CD14-positive monocyte (primary cell): ENCODE measurements around the gene MACROD2. TPM values are rescaled to one million over a fixed set of nuclear protein-coding genes. Genes with fewer than 3 reads are reported as not detected.

Source experiments
- DNase-seq, 3 donors: peaks; one replicate each; pipeline ENCODE4 v3.0.0-alpha.2; 2011 to 2022
- H2AFZ ChIP-seq: 2 replicates; pipeline ENCODE4 v1.6.0; 2012; ENCODE audit warnings: mild to moderate bottlenecking, low read depth, low read length, inconsistent platforms; ENCODE audit not compliant: insufficient read depth, poor library complexity, severe bottlenecking
- H3K27ac ChIP-seq, 2 donors: 1 replicate in 1 of 2; 2 replicates in 1 of 2; pipeline ENCODE4 v1.5.1; 2012 to 2013; ENCODE audit warnings: low read length in 2 of 2, control low read depth in 1 of 2, inconsistent platforms in 1 of 2, low read depth in 1 of 2, mild to moderate bottlenecking in 1 of 2
- H3K27me3 ChIP-seq, 2 donors: one replicate each; pipeline versions ENCODE4 v1.6.0 to v1.6.1; 2011 to 2013; ENCODE audit warnings: low read length in 2 of 2; ENCODE audit not compliant: control insufficient read depth in 2 of 2, insufficient read depth in 2 of 2
- H3K36me3 ChIP-seq, 2 donors: replicated peaks in 1 of 2; 1 replicate in 1 of 2; 2 replicates in 1 of 2; pipeline versions ENCODE4 v1.5.1 to v1.6.1; 2012 to 2013; ENCODE audit warnings: low read length in 2 of 2, control low read depth in 1 of 2, inconsistent platforms in 1 of 2, mild to moderate bottlenecking in 1 of 2; ENCODE audit not compliant: insufficient read depth in 2 of 2, control insufficient read depth in 1 of 2
- H3K4me1 ChIP-seq, 2 donors: 1 replicate in 1 of 2; 2 replicates in 1 of 2; pipeline versions ENCODE4 v1.5.1 to v1.6.1; 2012 to 2013; ENCODE audit warnings: low read length in 2 of 2, control low read depth in 1 of 2, inconsistent platforms in 1 of 2, mild to moderate bottlenecking in 1 of 2, moderate library complexity in 1 of 2; ENCODE audit not compliant: insufficient read depth in 2 of 2, control insufficient read depth in 1 of 2
- H3K4me2 ChIP-seq: replicated peaks from 2 replicates; pipeline ENCODE3; 2012; ENCODE audit warnings: low read length, moderate library complexity, mild to moderate bottlenecking; ENCODE audit not compliant: poor library complexity, severe bottlenecking; ENCODE audit errors: extremely low read depth
- H3K4me3 ChIP-seq, 3 experiments: fragments of 200-600 bp in 1 of 3; sonication (generic) in 1 of 3; replicated peaks in 1 of 3; 1 replicate in 2 of 3; 2 replicates in 1 of 3; pipeline ENCODE4 v1.5.1; 2011 to 2013; ENCODE audit warnings: low read length in 3 of 3, mild to moderate bottlenecking in 3 of 3, control low read depth in 2 of 3, low read depth in 2 of 3, inconsistent platforms in 1 of 3, moderate library complexity in 1 of 3
- H3K79me2 ChIP-seq: 2 replicates; pipeline ENCODE4 v1.6.0; 2012; ENCODE audit warnings: mild to moderate bottlenecking, control low read depth, inconsistent platforms, low read length, moderate library complexity; ENCODE audit not compliant: insufficient read depth
- H3K9ac ChIP-seq: 2 replicates; pipeline ENCODE4 v1.6.0; 2017; ENCODE audit warnings: low read length, mild to moderate bottlenecking; ENCODE audit not compliant: insufficient read depth, poor library complexity, severe bottlenecking
- H3K9me3 ChIP-seq, 2 donors: replicated peaks in 1 of 2; 1 replicate in 1 of 2; 2 replicates in 1 of 2; pipeline versions ENCODE4 v1.5.1 to v1.6.1; 2012 to 2013; ENCODE audit warnings: low read length in 2 of 2, control low read depth in 1 of 2; ENCODE audit not compliant: control insufficient read depth in 1 of 2, insufficient read depth in 1 of 2
- H4K20me1 ChIP-seq: 2 replicates; pipeline ENCODE4 v1.6.0; 2012; ENCODE audit warnings: mild to moderate bottlenecking, low read length, control low read depth, moderate library complexity; ENCODE audit not compliant: insufficient read depth
- H3K27ac Mint-ChIP-seq, 7 donors: one replicate each; pipeline ENCODE4 v1.8.0; 2020; ENCODE audit warnings: mild to moderate bottlenecking in 7 of 7, mixed read lengths in 7 of 7, moderate library complexity in 6 of 7, inconsistent platforms in 2 of 7
- H3K27me3 Mint-ChIP-seq, 3 donors: one replicate each; pipeline ENCODE4 v1.8.0; 2021 to 2022; ENCODE audit warnings: low read depth in 3 of 3, mild to moderate bottlenecking in 3 of 3, mixed read lengths in 3 of 3, moderate library complexity in 3 of 3, inconsistent platforms in 1 of 3
- H3K36me3 Mint-ChIP-seq, 2 donors: one replicate each; pipeline ENCODE4 v1.8.0; 2020; ENCODE audit warnings: mixed read lengths in 2 of 2, inconsistent platforms in 1 of 2, mild to moderate bottlenecking in 1 of 2
- H3K4me1 Mint-ChIP-seq: one replicate; pipeline ENCODE4 v1.8.0; 2020; ENCODE audit warnings: mild to moderate bottlenecking, mixed read lengths
- H3K4me3 Mint-ChIP-seq, 2 donors: one replicate each; pipeline ENCODE4 v1.8.0; 2020; ENCODE audit warnings: mild to moderate bottlenecking in 2 of 2, mixed read lengths in 2 of 2, moderate library complexity in 1 of 2
- H3K9me3 Mint-ChIP-seq, 7 donors: one replicate each; pipeline ENCODE4 v1.8.0; 2020 to 2022; ENCODE audit warnings: mixed read lengths in 7 of 7, mild to moderate bottlenecking in 6 of 7, moderate library complexity in 6 of 7, inconsistent platforms in 2 of 7
- CTCF ChIP-seq: fragments of 200-600 bp; IDR thresholded peaks from one replicate; pipeline ENCODE4 v1.8.0; 2022; ENCODE audit warnings: antibody characterized with exemption, mild to moderate bottlenecking
- WGBS: methylation state at CpG from one replicate; pipeline ENCODE4 v1.1.5; 2013; ENCODE audit warnings: missing lambda C conversion rate; ENCODE audit not compliant: insufficient coverage; 5-methylcytosine and 5-hydroxymethylcytosine counted together
- intact Hi-C, 2 donors: fragments of 100-400 bp; cut with micrococcal nuclease; formaldehyde crosslinking; loops; one replicate each; pipeline versions ENCODE4 v1.15.0 to v1.15.1; 2023
- polyA plus RNA-seq, 3 donors: library from polyadenylated mRNA; depleted of rRNA in 1 of 3; unstranded in 2 of 3; stranded (reverse) in 1 of 3; fragments of 300-500 nt in 2 of 3; fragments of >200 nt in 1 of 3; fragmentation: Illumina TruSeq in 2 of 3; gene quantifications; 1 replicate in 2 of 3; 2 replicates in 1 of 3; pipeline ENCODE4 v1.2.3, GENCODE V29; 2012 to 2021

MACROD2 gene
- polyA plus RNA-seq, 3 donors, result 0.23 TPM; not detected in 2

GRCh38 chr20:16036331-16036730, 2041.0 kb downstream of the MACROD2 start:
- no peak overlapping the region for H3K9ac ChIP-seq
- no peaks in the 10 kb centered on the region for H3K36me3 ChIP-seq
- 100% methylated on average over 1 of the region's 1 CpG for WGBS
- DNase-seq, result no peak
- no peaks in the 10 kb centered on the region for H3K79me2 ChIP-seq
- Mint-ChIP-seq H3K36me3 (no peaks in the 10 kb centered on the region), H3K4me1 (peaks cover 14% of the 10 kb centered on the region), H3K27ac (no peak overlapping the region), H3K4me3 (no peak overlapping the region), H3K27me3 (peaks cover 0 to 2% (median 1%) of the 10 kb centered on the region in 3 donors), H3K9me3 (peaks cover 0 to 3% (median 0%) of the 10 kb centered on the region in 7 donors)
- H3K4me3 ChIP-seq, result no peak overlapping the region
- TF ChIP-seq CTCF, result no peak
- intact Hi-C loops, result loop anchor here in 1 of 2 donors (10.0 kb wide), 1 partner anchor 58 kb away; no protein-coding TSS in a partner anchor
- no peaks in the 10 kb centered on the region for H3K27me3 ChIP-seq
- no peak overlapping the region for H3K4me2 ChIP-seq
- H4K20me1 ChIP-seq, result no peaks in the 10 kb centered on the region
- H3K9me3 ChIP-seq, result no peaks in the 10 kb centered on the region
- H2AFZ ChIP-seq, result no peak overlapping the region
- H3K27ac ChIP-seq, result no peak overlapping the region
- H3K4me1 ChIP-seq, result peaks cover 8 to 9% of the 10 kb centered on the region in 2 donors

GRCh38 chr20:16040742-16041141, 2045.4 kb downstream of the MACROD2 start:
- H3K4me3 Mint-ChIP-seq, result peak overlapping the region in 1 of 2 donors; percentile 1
- no peaks in the 10 kb centered on the region for H3K79me2 ChIP-seq
- H2AFZ ChIP-seq, result no peak overlapping the region

More at GRCh38 chr20:16040742-16041141, 2045.4 kb downstream of the MACROD2 start:
- H3K4me1 ChIP-seq, result peaks cover 8 to 9% of the 10 kb centered on the region in 2 donors
- peaks cover 0 to 2% of the 10 kb centered on the region in 2 donors for H3K36me3 Mint-ChIP-seq
- H3K9me3 Mint-ChIP-seq, result peaks cover 0 to 10% (median 0%) of the 10 kb centered on the region in 7 donors
- peaks cover 19% of the 10 kb centered on the region for H3K4me1 Mint-ChIP-seq
- no peaks in the 10 kb centered on the region for H3K9me3 ChIP-seq
- no peak overlapping the region for H3K27ac ChIP-seq
- no peak overlapping the region for H3K4me3 ChIP-seq
- intact Hi-C loops, result no loop called here
- H3K27ac Mint-ChIP-seq, result peak overlapping the region in 1 of 7 donors; percentile 18
- no peak overlapping the region for H3K9ac ChIP-seq
- no peaks in the 10 kb centered on the region for H4K20me1 ChIP-seq
- no peak overlapping the region for H3K4me2 ChIP-seq
- H3K36me3 ChIP-seq, result no peaks in the 10 kb centered on the region
- H3K27me3 ChIP-seq, result no peaks in the 10 kb centered on the region
- TF ChIP-seq CTCF, result no peak
- no peaks in the 10 kb centered on the region for H3K27me3 Mint-ChIP-seq
- no peak for DNase-seq
